Chondrocyte (in vitro differentiated cells): ENCODE results near the gene PLAC1. TPM values are rescaled to one million over a fixed set of nuclear protein-coding genes. Genes with fewer than 3 reads are reported as not detected.

ENCODE experiments used
- DNase-seq: peaks from one replicate; pipeline ENCODE4 v3.0.0; 2021; ENCODE audit warnings: mixed read lengths, low spot score
- H3K27ac Mint-ChIP-seq: one replicate; pipeline ENCODE4 v1.8.0; 2021; ENCODE audit warnings: mild to moderate bottlenecking, moderate library complexity, mixed read lengths; ENCODE audit not compliant: unreplicated experiment
- H3K27me3 Mint-ChIP-seq: 2 replicates; pipeline ENCODE4 v1.8.0; 2021; ENCODE audit warnings: low read depth, mixed read lengths
- H3K36me3 Mint-ChIP-seq: 2 replicates; pipeline ENCODE4 v1.8.0; 2021; ENCODE audit warnings: low read depth, mixed read lengths
- H3K4me1 Mint-ChIP-seq: 2 replicates; pipeline ENCODE4 v1.8.0; 2021; ENCODE audit warnings: low read depth, mild to moderate bottlenecking, mixed read lengths
- H3K4me3 Mint-ChIP-seq: one replicate; pipeline ENCODE4 v1.8.0; 2021; ENCODE audit warnings: mild to moderate bottlenecking, moderate library complexity, mixed read lengths; ENCODE audit not compliant: unreplicated experiment
- H3K9me3 Mint-ChIP-seq: 2 replicates; pipeline ENCODE4 v1.8.0; 2021; ENCODE audit warnings: low read depth, mixed read lengths
- total RNA-seq: library from RNA; stranded (reverse); gene quantifications from 3 replicates; pipeline ENCODE4 v1.2.1, GENCODE V29; 2021
- TF ChIP-seq, protein P1 (sequence below): fragments of 200-600 bp; sonication (generic); IDR thresholded peaks from 2 replicates; pipeline ENCODE4 v1.5.0; 2021; ENCODE audit warnings: antibody characterized with exemption, mild to moderate bottlenecking, moderate library complexity

The PLAC1 gene
- total RNA-seq, 1 donor from 2014 or later = not detected

DNA sequence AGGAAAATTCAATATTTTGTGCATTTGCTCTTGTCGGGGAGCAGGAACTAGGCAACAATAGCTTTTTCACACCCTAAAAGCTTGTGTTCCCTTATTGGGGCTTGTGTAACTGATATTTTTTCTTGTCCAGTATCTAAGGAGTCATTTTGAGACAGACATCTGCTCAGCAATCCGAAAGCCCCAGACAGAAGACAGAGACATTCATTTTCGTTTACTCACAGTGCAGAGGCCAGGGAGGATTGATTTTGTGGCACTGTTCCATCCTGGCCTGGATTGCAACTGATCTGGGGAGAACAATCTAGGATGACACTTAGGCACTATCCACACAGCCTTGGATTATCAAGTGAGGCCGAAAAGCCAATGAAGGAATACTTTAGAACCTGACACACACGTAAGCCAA is 27.4 kb upstream of the PLAC1 start:
- no peaks in the 10 kb centered on the region for H3K27me3 Mint-ChIP-seq
- no peak for DNase-seq
- TF ChIP-seq, protein P1, sequence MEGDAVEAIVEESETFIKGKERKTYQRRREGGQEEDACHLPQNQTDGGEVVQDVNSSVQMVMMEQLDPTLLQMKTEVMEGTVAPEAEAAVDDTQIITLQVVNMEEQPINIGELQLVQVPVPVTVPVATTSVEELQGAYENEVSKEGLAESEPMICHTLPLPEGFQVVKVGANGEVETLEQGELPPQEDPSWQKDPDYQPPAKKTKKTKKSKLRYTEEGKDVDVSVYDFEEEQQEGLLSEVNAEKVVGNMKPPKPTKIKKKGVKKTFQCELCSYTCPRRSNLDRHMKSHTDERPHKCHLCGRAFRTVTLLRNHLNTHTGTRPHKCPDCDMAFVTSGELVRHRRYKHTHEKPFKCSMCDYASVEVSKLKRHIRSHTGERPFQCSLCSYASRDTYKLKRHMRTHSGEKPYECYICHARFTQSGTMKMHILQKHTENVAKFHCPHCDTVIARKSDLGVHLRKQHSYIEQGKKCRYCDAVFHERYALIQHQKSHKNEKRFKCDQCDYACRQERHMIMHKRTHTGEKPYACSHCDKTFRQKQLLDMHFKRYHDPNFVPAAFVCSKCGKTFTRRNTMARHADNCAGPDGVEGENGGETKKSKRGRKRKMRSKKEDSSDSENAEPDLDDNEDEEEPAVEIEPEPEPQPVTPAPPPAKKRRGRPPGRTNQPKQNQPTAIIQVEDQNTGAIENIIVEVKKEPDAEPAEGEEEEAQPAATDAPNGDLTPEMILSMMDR = no peak
- no peaks in the 10 kb centered on the region for H3K9me3 Mint-ChIP-seq
- H3K4me1 Mint-ChIP-seq = peaks cover 34% of the 10 kb centered on the region
- H3K36me3 Mint-ChIP-seq = no peaks in the 10 kb centered on the region
- H3K4me3 Mint-ChIP-seq = no peak overlapping the region
- H3K27ac Mint-ChIP-seq = no peak overlapping the region

DNA sequence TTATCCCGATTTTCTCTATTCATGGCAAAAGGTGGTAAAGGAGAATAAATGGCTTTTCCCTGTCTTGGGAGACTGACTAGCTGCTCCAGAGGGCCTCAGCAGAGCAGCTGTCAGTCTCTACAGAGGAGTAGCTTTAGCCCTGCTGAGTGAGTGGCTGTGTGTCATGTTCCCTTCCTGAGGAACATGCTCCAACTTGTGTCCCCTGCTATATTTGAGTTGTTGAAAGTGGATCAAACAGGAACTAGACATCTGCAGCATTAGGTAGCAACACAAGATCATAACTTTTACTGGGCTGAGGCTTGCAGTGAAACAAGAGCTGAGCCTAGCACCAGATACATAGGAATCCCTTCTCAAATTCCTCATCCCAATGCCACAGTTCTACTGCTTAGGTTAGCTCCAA is 26.7 kb upstream of the PLAC1 start:
- Mint-ChIP-seq H3K9me3 (no peaks in the 10 kb centered on the region), H3K27me3 (no peaks in the 10 kb centered on the region), H3K4me1 (peaks cover 34% of the 10 kb centered on the region), H3K36me3 (no peaks in the 10 kb centered on the region), H3K27ac (no peak overlapping the region), H3K4me3 (no peak overlapping the region)
- DNase-seq = no peak
- TF ChIP-seq, protein P1 = no peak

DNA sequence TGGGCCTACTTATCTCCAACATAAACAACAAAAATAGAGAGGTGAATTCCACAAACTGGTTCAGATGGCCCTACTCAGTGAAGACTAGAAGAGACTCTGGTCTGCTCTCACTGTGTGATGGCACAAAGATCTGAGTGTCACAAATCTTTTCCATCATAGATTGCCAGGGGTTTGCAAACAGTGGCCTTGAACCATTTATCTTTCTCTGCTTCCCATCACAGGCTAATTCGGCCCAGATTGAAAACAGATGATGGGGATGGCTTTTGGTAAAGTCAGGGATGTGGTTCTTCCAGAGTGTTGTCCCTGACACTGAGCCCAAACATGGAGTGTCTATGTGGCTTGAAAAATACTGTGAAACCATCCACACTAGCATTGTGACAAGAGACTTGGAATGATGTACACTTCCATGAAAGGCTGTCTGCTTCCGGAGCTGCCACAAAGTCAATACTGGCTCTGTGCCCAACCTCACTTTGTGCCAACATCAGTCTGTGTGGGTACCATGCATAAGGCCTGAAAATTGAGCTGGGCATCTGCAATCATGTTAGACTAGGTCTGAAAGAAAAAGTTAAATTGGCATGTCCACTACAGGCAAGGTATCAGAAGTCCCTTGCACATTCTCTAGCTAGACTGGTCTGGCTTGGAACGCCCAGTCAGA is 25.2 kb upstream of the PLAC1 start:
- no peaks in the 10 kb centered on the region for H3K36me3 Mint-ChIP-seq
- H3K9me3 Mint-ChIP-seq = peaks cover 2% of the 10 kb centered on the region
- H3K4me1 Mint-ChIP-seq = peaks cover 25% of the 10 kb centered on the region
- no peaks in the 10 kb centered on the region for H3K27me3 Mint-ChIP-seq
- H3K4me3 Mint-ChIP-seq = no peak overlapping the region
- TF ChIP-seq, protein P1 = no peak
- H3K27ac Mint-ChIP-seq = peak overlapping the region; percentile 6
- DNase-seq = no peak

DNA sequence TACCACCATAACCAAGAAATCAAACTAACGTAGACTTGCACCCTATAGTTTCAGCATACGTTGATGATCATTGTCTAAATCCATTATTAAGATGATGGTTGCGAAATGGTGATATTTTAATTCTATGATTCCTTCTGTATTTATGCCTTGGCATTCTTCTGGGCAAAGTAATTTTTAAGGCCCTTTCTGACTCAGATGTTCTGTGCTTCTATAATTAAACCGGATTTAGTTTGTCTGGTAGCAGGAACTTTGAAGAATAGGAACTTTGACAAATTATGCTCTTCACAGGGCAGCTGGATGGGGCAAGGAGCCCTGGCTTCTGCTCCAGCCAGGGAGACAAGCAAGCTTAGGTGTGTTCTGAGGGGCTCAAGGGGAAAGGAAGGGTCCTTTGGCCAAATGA is 23.8 kb upstream of the PLAC1 start:
- Mint-ChIP-seq H3K27me3 (no peaks in the 10 kb centered on the region), H3K36me3 (no peaks in the 10 kb centered on the region), H3K4me3 (no peak overlapping the region), H3K27ac (no peak overlapping the region), H3K4me1 (peaks cover 18% of the 10 kb centered on the region), H3K9me3 (peaks cover 5% of the 10 kb centered on the region)
- DNase-seq = no peak
- TF ChIP-seq, protein P1 = no peak

DNA sequence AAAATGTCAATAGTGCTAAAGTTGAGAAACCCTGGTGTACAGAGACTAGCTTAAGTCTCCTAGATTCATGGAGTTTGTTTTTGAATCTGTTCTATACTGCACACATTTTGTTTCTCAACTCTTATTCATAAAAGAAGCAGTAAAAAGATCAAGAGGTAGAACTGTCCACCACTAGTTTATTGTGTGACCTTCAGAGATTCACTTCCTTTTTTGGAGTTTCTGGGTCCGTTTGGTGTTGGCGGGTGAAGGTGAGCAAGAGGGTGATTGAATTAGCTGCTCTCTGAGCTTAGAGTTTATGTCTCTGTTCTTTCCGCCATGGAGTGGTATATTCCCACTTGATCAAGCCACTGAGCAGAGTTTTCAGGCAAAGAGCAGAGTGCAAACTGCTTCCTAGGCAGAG is 21.4 kb upstream of the PLAC1 start:
- DNase-seq = no peak
- Mint-ChIP-seq H3K36me3 (no peaks in the 10 kb centered on the region), H3K9me3 (peaks cover 5% of the 10 kb centered on the region), H3K4me3 (no peak overlapping the region), H3K27ac (no peak overlapping the region), H3K4me1 (peaks cover 18% of the 10 kb centered on the region), H3K27me3 (no peaks in the 10 kb centered on the region)
- TF ChIP-seq, protein P1 = no peak
